Neural cell (in vitro differentiated cells): Measurements from ENCODE around the gene DAND5.

Experiments
- EP300 ChIP-seq: fragments of 450-650 bp; conservative IDR thresholded peaks from 2 replicates; pipeline ENCODE4 v1.6.1; 2014; ENCODE audit warnings: antibody characterized with exemption, mild to moderate bottlenecking, moderate library complexity; ENCODE audit not compliant: poor library complexity, severe bottlenecking
- EZH2 ChIP-seq: fragments of 200-600, 300-800 bp; shearing (Covaris generic), sonication (generic); IDR thresholded peaks from 2 replicates; pipeline ENCODE4 v1.6.1; 2014; ENCODE audit warnings: antibody characterized with exemption, low read length, borderline replicate concordance, mild to moderate bottlenecking; ENCODE audit not compliant: insufficient read depth, poor library complexity, severe bottlenecking

DNA sequence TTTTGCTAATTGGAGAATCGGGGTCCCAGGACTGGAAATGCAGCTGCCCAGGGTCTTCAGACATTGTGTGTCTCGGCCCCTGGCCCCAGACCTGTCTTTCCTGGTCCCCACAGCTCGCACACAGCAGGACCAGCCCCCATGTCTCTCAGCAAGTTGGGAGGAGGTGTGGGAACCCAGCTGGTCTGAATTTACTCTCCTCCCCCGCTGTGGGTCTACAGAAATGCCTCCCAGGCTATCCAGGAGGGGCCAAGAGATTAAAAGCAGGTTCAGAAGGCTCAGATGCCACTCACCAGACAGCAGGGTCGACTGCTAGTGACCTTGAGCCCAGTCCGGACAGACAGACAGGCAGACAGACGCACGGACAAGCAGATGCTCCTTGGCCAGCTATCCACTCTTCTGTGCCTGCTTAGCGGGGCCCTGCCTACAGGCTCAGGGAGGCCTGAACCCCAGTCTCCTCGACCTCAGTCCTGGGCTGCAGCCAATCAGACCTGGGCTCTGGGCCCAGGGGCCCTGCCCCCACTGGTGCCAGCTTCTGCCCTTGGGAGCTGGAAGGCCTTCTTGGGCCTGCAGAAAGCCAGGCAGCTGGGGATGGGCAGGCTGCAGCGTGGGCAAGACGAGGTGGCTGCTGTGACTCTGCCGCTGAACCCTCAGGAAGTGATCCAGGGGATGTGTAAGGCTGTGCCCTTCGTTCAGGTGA is at the start of gene DAND5:
- TF ChIP-seq EZH2 (no peak), EP300 (no peak)
